GM19099 (cell line): ENCODE measurements around the gene INF2.

ENCODE experiments used
- POLR2A ChIP-seq: IDR thresholded peaks from 3 replicates; pipeline ENCODE4 v1.6.1; 2011; ENCODE audit warnings: low read depth; ENCODE audit not compliant: insufficient read length; ENCODE audit errors: extremely low read depth

INF2 gene

GRCh38 chr14:104739546-104740516 is 50.4 kb downstream of the INF2 start:
- TF ChIP-seq POLR2A = no peak

- no peak for TF ChIP-seq POLR2A
Measured at GRCh38 chr14:104741108-104741802, 51.8 kb downstream of the INF2 start.

DNA sequence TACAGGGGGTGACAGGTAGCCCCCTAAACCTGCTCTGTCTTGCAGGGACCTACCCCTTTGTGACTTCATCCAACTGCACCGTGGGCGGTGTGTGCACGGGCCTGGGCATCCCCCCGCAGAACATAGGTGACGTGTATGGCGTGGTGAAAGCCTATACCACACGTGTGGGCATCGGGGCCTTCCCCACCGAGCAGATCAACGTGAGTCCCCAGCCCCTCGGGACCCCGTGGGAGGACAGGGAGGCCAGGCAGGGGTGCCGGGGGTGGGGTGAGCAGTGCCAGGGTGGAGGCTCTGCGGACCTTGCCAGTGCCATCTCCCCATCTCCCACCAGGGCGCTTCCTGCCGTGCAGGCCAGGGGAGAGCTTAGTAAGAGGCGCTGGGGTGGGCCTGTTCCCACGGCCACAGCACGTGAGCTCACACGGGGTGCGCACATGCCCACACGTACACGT is 52.4 kb downstream of the INF2 start:
- TF ChIP-seq POLR2A = no peak

GRCh38 chr14:104742586-104743455 is 53.4 kb downstream of the INF2 start:
- no peak for TF ChIP-seq POLR2A

DNA sequence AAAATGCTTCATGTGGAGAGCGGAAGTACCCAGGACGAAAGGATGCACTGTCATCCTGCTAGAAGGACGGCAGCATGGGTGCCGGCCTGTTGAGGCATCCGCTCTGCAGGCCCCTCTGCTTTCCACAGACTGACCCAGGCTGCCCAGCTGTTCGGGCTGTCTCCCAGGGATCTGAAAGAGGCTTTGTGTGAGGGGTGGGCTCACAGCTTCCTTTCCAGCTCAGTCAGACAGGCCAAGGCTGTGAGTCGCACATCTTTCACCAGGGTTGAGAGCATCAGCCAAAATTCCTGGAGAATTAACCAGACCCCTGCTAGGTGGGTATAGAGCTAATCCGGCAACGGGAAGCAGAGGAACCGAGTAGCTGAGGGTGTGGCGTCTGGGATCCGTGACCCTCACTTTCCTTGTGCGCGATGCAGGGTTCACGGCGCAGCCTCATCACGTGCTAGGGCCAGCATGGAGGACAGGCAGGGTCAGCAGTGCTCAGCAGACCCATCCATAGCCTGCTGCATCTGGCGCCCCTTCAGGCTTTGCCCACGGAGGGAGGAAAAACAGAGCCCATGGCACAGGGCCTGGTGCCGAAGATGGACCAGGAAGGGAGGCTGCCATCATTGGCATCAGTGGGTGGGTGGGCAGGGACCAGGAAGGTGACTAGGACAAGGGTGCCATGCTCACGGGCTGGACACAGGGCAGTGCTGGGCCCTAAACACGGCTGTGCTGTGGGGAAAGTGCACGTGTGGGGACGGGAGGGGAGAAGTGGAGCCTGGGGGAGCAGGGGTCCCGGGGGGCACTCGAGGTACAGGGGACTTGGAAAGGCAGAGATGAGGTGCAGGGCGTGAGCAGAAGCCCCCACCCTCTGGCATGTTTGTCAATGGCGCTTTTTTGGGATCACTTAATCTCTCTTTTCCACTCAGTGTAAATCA is 54.3 kb downstream of the INF2 start:
- no peak for TF ChIP-seq POLR2A

- TF ChIP-seq POLR2A = no peak
Measured at GRCh38 chr14:104744484-104744883, 55.1 kb downstream of the INF2 start.

- TF ChIP-seq POLR2A = no peak
Measured at GRCh38 chr14:104745431-104745830, 56.0 kb downstream of the INF2 start.

DNA sequence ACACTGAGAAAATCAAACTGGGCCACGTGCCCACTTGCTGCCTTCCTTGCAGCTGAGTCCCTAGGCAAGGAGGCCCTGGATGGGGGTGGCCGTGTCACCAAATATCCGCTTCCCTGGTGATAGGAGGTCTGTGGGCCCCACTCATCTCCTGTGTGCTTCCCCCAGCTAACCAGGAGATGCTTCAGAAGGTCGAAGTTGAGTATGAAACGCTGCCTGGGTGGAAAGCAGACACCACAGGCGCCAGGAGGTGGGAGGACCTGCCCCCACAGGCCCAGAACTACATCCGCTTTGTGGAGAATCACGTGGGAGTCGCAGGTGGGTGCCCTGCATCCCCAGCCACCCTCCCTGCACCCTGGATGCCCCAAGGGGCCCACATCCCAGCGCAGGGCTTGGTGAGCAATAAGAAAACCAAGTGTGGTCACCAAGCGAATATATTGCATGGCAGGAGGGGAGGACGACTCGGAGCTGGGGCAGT is 56.7 kb downstream of the INF2 start:
- TF ChIP-seq POLR2A = no peak

- TF ChIP-seq POLR2A = no peak
Measured at GRCh38 chr14:104746934-104747481, 57.6 kb downstream of the INF2 start.

DNA sequence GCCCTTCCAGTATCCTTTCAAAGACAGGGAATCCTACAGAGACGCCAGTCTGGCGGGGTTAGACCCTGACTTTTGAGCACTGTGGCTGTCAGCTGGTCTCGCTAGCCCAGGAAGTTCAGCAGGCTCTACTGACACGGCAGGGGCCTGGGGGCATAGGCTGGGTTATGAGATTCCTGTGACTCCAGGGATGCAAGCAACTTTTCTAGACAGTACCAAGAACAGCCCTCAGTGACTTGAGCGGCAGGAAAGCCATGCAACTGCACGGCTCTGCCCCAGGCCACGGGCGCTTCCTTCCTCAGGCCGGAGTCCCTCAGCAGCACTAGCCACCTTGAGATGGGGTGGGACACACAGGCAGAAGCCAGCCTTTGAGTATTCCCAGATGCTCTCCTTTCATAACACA is 58.5 kb downstream of the INF2 start:
- no peak for TF ChIP-seq POLR2A

- no peak for TF ChIP-seq POLR2A
Measured at GRCh38 chr14:104749111-104749649, 59.8 kb downstream of the INF2 start.

GRCh38 chr14:104750056-104750752 is 60.8 kb downstream of the INF2 start:
- TF ChIP-seq POLR2A = no peak
